Measurements from ENCODE around the gene SLC25A52. TPM values are rescaled to one million over a fixed set of nuclear protein-coding genes. Genes with fewer than 3 reads are reported as not detected.

The SLC25A52 gene
- total and polyA plus RNA-seq, 2 experiments from 2014 or later = not detected

DNA sequence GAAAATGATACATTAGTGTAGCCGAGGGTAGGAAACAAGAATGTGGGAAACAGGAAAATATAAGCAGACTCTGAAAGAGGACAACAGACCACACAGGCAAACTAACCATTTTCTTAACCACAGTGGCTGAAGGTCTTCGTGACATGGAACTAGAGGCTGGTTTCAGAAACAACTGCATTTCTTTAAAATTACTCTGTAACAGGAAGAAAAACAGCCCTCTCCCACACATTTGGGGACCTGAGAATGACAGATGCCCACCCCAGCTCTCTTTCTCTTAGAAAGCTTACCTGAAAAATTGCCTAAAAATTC is 13.8 kb upstream of the SLC25A52 start:
- Mint-ChIP-seq H3K4me3 (no peak overlapping the region), H3K9me3 (peaks cover 19% of the 10 kb centered on the region)

DNA sequence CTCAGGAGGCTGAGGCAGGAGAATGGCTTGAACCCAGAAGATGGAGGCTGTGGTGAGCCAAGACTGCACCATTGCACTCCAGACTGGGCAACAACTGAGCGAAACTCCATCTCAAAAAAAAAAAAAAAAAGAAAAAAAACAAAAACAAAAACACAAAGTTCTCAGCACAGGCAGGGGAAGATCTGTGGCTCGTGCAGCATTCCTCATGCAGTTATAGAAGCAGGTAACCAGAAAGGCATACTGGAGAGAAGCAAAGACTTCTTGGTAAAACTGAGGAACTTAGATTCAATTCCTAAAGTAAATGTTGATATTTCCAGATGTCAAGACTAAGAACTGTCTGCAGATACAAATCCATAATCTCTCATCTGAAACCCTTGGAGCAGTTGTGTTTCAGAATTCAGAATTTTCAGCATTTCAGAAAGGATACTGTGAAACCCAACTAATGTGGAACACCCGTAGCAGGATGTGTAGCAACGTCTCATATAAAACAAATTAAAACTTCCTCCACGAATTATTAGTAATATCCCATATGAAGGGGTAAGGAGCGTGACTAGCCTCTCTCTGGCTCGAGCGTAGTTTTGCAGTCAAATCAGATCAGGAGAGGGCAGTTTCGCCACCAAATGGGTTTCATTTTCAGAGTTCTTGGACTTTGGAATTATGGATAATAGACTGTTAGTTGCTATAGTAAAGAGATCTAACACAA is 13.2 kb upstream of the SLC25A52 start:
- H3K4me1 ChIP-seq (ENCODE audit: insufficient read depth) = 0 out of 2 replicates have a peak, but pooled peaks cover 3% of the 10 kb centered on the region
- Mint-ChIP-seq H3K27me3 (ENCODE audit: insufficient read depth, low read depth, poor library complexity) (no peaks in the 10 kb centered on the region), H3K9me3 (peaks cover 14% of the 10 kb centered on the region), H3K36me3 (ENCODE audit: low read depth) (peaks cover 10% of the 10 kb centered on the region; the same call in 2 of the 3 replicates), H3K4me3 (no peak overlapping the region), H3K4me1 (peaks cover 7% of the 10 kb centered on the region; the same call in 1 of the 3 replicates), H3K27ac (no peak overlapping the region)
- no peaks in the 10 kb centered on the region; the same call in 1 of the 2 replicates for H3K9me2 ChIP-seq (ENCODE audit: insufficient read depth)
- no peak overlapping the region for H3K4me2 ChIP-seq
- no peaks in the 10 kb centered on the region for H4K20me1 ChIP-seq (replicated peaks; ENCODE audit: insufficient read depth)
- no peak overlapping the region for H3K27ac ChIP-seq (ENCODE audit: low read depth)
- H3K79me2 ChIP-seq (replicated peaks; ENCODE audit: insufficient read depth) = no peaks in the 10 kb centered on the region
- no peak overlapping the region for H2AFZ ChIP-seq
- H3K27me3 ChIP-seq (ENCODE audit: insufficient read depth) = no peaks in the 10 kb centered on the region
- TF ChIP-seq, protein P1, sequence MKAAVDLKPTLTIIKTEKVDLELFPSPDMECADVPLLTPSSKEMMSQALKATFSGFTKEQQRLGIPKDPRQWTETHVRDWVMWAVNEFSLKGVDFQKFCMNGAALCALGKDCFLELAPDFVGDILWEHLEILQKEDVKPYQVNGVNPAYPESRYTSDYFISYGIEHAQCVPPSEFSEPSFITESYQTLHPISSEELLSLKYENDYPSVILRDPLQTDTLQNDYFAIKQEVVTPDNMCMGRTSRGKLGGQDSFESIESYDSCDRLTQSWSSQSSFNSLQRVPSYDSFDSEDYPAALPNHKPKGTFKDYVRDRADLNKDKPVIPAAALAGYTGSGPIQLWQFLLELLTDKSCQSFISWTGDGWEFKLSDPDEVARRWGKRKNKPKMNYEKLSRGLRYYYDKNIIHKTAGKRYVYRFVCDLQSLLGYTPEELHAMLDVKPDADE (IDR thresholded peaks at IDR 0.05) = no peak
- no peak for TF ChIP-seq CREB1 (CRISPR knock-in tag; IDR thresholded peaks at IDR 0.05; ENCODE audit: low read depth)
- no peak for TF ChIP-seq ZNF462 (CRISPR knock-in tag; IDR thresholded peaks at IDR 0.05)
- TF ChIP-seq EZH2 (IDR thresholded peaks at IDR 0.05; ENCODE audit: low read depth, unreplicated experiment) = no peak
- no peak for TF ChIP-seq POLR2AphosphoS5 (IDR thresholded peaks at IDR 0.05; ENCODE audit: low read depth)
- no peak for TF ChIP-seq EZH2phosphoT487 (IDR thresholded peaks at IDR 0.05; ENCODE audit: unreplicated experiment)
- TF ChIP-seq ZNF331 (CRISPR knock-in tag; IDR thresholded peaks at IDR 0.05; ENCODE audit: low read depth) = no peak
- no peak for TF ChIP-seq NANOG (IDR thresholded peaks at IDR 0.05; ENCODE audit: borderline replicate concordance)
- no peak overlapping the region for H3K4me3 ChIP-seq
- H3F3A ChIP-seq (replicated peaks; ENCODE audit: low read depth) = no peaks in the 10 kb centered on the region
- DNase-seq (ENCODE audit: low spot score) (no peak), ATAC-seq (no peak)
- no peaks in the 10 kb centered on the region for H3K36me3 ChIP-seq (ENCODE audit: insufficient read depth)

More for the DNA sequence above, 13.8 kb upstream of the SLC25A52 start:
- Histone ChIP-seq H3K27me3 (ENCODE audit: insufficient read depth) (no peaks in the 10 kb centered on the region), H3K79me2 (replicated peaks; ENCODE audit: insufficient read depth) (no peaks in the 10 kb centered on the region), H3K36me3 (ENCODE audit: insufficient read depth) (no peaks in the 10 kb centered on the region), H3K9me2 (ENCODE audit: insufficient read depth) (no peaks in the 10 kb centered on the region; the same call in 1 of the 2 replicates), H4K20me1 (replicated peaks; ENCODE audit: insufficient read depth) (no peaks in the 10 kb centered on the region), H3K4me3 (no peak overlapping the region), H3K4me2 (no peak overlapping the region), H2AFZ (no peak overlapping the region), H3K4me1 (ENCODE audit: insufficient read depth) (0 out of 2 replicates have a peak, but pooled peaks cover 3% of the 10 kb centered on the region), H3K27ac (ENCODE audit: low read depth) (no peak overlapping the region), H3F3A (replicated peaks; ENCODE audit: low read depth) (no peaks in the 10 kb centered on the region)
- ATAC-seq = no peak
- H3K27me3 Mint-ChIP-seq (ENCODE audit: insufficient read depth, low read depth, poor library complexity) = no peaks in the 10 kb centered on the region
- peaks cover 15% of the 10 kb centered on the region; the same call in 2 of the 3 replicates for H3K36me3 Mint-ChIP-seq (ENCODE audit: low read depth)
- no peak for DNase-seq (ENCODE audit: low spot score)
- TF ChIP-seq, protein P1 (IDR thresholded peaks at IDR 0.05) = no peak
- no peak overlapping the region for H3K27ac Mint-ChIP-seq
- H3K4me1 Mint-ChIP-seq = peaks cover 7% of the 10 kb centered on the region; the same call in 1 of the 3 replicates

Measured in GM23338 (cell line).